Mucosa of stomach (tissue), 1 donor: Measurements from ENCODE around the gene ETV6.

Experiments used
- H3K27me3 ChIP-seq: one replicate; pipeline ENCODE4 v1.7.0; 2013; ENCODE audit warnings: mild to moderate bottlenecking, low read length; ENCODE audit not compliant: control insufficient read depth, insufficient read depth
- H3K36me3 ChIP-seq: one replicate; pipeline ENCODE4 v1.7.0; 2013; ENCODE audit warnings: low read length; ENCODE audit not compliant: control insufficient read depth, insufficient read depth
- H3K4me1 ChIP-seq: one replicate; pipeline ENCODE4 v1.7.0; 2013; ENCODE audit warnings: mild to moderate bottlenecking, low read length; ENCODE audit not compliant: control insufficient read depth, insufficient read depth
- H3K4me3 ChIP-seq: one replicate; pipeline ENCODE4 v1.7.0; 2013; ENCODE audit warnings: low read length
- H3K9ac ChIP-seq: one replicate; pipeline ENCODE4 v1.7.0; 2013; ENCODE audit warnings: mild to moderate bottlenecking, low read length, moderate library complexity
- H3K9me3 ChIP-seq: one replicate; pipeline ENCODE4 v1.7.0; 2013; ENCODE audit warnings: mild to moderate bottlenecking, low read length, moderate library complexity; ENCODE audit not compliant: control insufficient read depth
- donor health status: Pancreatic carcinoma.

The ETV6 gene

GRCh38 chr12:11785712-11786111, 136.2 kb downstream of the ETV6 start:
- H3K4me1 ChIP-seq, result no peaks in the 10 kb centered on the region
- H3K4me3 ChIP-seq, result no peak overlapping the region
- no peak overlapping the region for H3K9ac ChIP-seq
- H3K27me3 ChIP-seq, result no peaks in the 10 kb centered on the region
- no peaks in the 10 kb centered on the region for H3K36me3 ChIP-seq
- H3K9me3 ChIP-seq, result no peaks in the 10 kb centered on the region

- no peaks in the 10 kb centered on the region for H3K36me3 ChIP-seq
- H3K27me3 ChIP-seq, result no peaks in the 10 kb centered on the region
- H3K4me3 ChIP-seq, result no peak overlapping the region
- no peaks in the 10 kb centered on the region for H3K9me3 ChIP-seq
- H3K4me1 ChIP-seq, result no peaks in the 10 kb centered on the region
- no peak overlapping the region for H3K9ac ChIP-seq
Observed at GRCh38 chr12:11786638-11787365, 137.3 kb downstream of the ETV6 start.

- H3K4me3 ChIP-seq, result no peak overlapping the region
- H3K9ac ChIP-seq, result no peak overlapping the region
- no peaks in the 10 kb centered on the region for H3K27me3 ChIP-seq
- H3K4me1 ChIP-seq, result no peaks in the 10 kb centered on the region
- H3K9me3 ChIP-seq, result no peaks in the 10 kb centered on the region
- H3K36me3 ChIP-seq, result no peaks in the 10 kb centered on the region
Observed at GRCh38 chr12:11787437-11787836, 138.0 kb downstream of the ETV6 start.

- Histone ChIP-seq H3K4me3 (no peak overlapping the region), H3K27me3 (no peaks in the 10 kb centered on the region), H3K4me1 (peaks cover 3% of the 10 kb centered on the region), H3K9me3 (no peaks in the 10 kb centered on the region), H3K36me3 (no peaks in the 10 kb centered on the region), H3K9ac (no peak overlapping the region)
Observed at GRCh38 chr12:11787933-11788849, 138.7 kb downstream of the ETV6 start.

- no peaks in the 10 kb centered on the region for H3K36me3 ChIP-seq
- peaks cover 52% of the 10 kb centered on the region for H3K4me1 ChIP-seq
- no peak overlapping the region for H3K9ac ChIP-seq
- H3K4me3 ChIP-seq, result no peak overlapping the region
- H3K27me3 ChIP-seq, result no peaks in the 10 kb centered on the region
- no peaks in the 10 kb centered on the region for H3K9me3 ChIP-seq
Observed at GRCh38 chr12:11793921-11794710, 144.6 kb downstream of the ETV6 start.

- Histone ChIP-seq H3K4me1 (peaks cover 52% of the 10 kb centered on the region), H3K9ac (no peak overlapping the region), H3K9me3 (no peaks in the 10 kb centered on the region), H3K36me3 (no peaks in the 10 kb centered on the region), H3K27me3 (no peaks in the 10 kb centered on the region), H3K4me3 (no peak overlapping the region)
Observed at GRCh38 chr12:11794751-11795150, 145.3 kb downstream of the ETV6 start.

GRCh38 chr12:11795192-11795912, 145.9 kb downstream of the ETV6 start:
- Histone ChIP-seq H3K9me3 (no peaks in the 10 kb centered on the region), H3K4me1 (peaks cover 52% of the 10 kb centered on the region), H3K27me3 (no peaks in the 10 kb centered on the region), H3K4me3 (no peak overlapping the region), H3K36me3 (no peaks in the 10 kb centered on the region), H3K9ac (no peak overlapping the region)

- no peak overlapping the region for H3K4me3 ChIP-seq
- H3K9me3 ChIP-seq, result no peaks in the 10 kb centered on the region
- H3K9ac ChIP-seq, result no peak overlapping the region
- H3K4me1 ChIP-seq, result peaks cover 52% of the 10 kb centered on the region
- no peaks in the 10 kb centered on the region for H3K36me3 ChIP-seq
- no peaks in the 10 kb centered on the region for H3K27me3 ChIP-seq
Observed at GRCh38 chr12:11795913-11796459, 146.5 kb downstream of the ETV6 start.

GRCh38 chr12:11797317-11797913, 147.9 kb downstream of the ETV6 start:
- H3K4me1 ChIP-seq, result peaks cover 52% of the 10 kb centered on the region
- no peak overlapping the region for H3K4me3 ChIP-seq

GRCh38 chr12:11798006-11798708, 148.7 kb downstream of the ETV6 start:
- no peak overlapping the region for H3K9ac ChIP-seq
- peaks cover 50% of the 10 kb centered on the region for H3K4me1 ChIP-seq

More at GRCh38 chr12:11797317-11797913, 147.9 kb downstream of the ETV6 start:
- Histone ChIP-seq H3K36me3 (no peaks in the 10 kb centered on the region), H3K27me3 (no peaks in the 10 kb centered on the region), H3K9ac (no peak overlapping the region), H3K9me3 (no peaks in the 10 kb centered on the region)

More at GRCh38 chr12:11798006-11798708, 148.7 kb downstream of the ETV6 start:
- Histone ChIP-seq H3K4me3 (no peak overlapping the region), H3K27me3 (no peaks in the 10 kb centered on the region), H3K36me3 (no peaks in the 10 kb centered on the region), H3K9me3 (no peaks in the 10 kb centered on the region)
